Endometrium (tissue), 2 donors: ENCODE measurements around the gene UBE2I.
"Not testable (repeated sequence)": the region's sequence is repeated elsewhere in the genome, so short reads cannot be mapped to it uniquely, and the experiment has no call there.

Experiments
- FAIRE-seq: peaks from 2 replicates; lab custom pipeline; 2012; peaks lifted over from hg19 to GRCh38; lab: Jason Lieb, UNC
- donor health status: control.
- donor health status: control.

UBE2I gene

DNA sequence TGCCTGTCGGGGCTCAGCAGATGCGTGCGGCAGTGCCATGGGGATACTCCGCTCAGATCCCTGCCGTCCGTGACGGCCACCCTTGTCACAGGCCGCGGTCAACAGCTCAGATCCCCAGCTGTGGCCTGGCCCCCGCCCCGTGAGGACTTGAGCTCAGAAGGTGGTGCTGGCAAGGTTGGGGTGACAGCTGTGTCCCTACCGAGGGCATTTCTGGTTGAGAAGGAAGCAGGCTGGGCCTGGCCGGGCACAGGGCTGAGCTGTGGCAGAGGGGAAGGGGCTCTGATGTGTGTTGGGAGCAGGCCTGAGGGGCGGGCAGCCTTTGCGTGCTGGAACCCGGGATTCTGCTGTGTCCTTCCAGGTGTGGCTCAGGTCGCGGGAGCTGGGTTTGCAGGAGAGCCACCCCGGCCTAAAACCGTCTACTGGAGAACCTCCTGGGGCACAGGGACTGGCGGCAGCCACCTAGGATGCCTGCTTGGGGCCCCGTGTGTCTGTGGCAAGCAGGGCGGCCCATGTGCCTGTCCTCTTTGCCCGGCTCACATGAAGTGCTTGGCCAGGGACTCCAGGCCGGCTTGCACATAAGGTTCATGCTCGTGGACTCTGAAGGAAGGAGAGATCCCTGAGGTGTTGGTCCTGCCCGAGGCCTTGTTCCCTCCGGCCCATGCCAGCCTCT is 5.1 kb downstream of the UBE2I start:
- FAIRE-seq = no peak

DNA sequence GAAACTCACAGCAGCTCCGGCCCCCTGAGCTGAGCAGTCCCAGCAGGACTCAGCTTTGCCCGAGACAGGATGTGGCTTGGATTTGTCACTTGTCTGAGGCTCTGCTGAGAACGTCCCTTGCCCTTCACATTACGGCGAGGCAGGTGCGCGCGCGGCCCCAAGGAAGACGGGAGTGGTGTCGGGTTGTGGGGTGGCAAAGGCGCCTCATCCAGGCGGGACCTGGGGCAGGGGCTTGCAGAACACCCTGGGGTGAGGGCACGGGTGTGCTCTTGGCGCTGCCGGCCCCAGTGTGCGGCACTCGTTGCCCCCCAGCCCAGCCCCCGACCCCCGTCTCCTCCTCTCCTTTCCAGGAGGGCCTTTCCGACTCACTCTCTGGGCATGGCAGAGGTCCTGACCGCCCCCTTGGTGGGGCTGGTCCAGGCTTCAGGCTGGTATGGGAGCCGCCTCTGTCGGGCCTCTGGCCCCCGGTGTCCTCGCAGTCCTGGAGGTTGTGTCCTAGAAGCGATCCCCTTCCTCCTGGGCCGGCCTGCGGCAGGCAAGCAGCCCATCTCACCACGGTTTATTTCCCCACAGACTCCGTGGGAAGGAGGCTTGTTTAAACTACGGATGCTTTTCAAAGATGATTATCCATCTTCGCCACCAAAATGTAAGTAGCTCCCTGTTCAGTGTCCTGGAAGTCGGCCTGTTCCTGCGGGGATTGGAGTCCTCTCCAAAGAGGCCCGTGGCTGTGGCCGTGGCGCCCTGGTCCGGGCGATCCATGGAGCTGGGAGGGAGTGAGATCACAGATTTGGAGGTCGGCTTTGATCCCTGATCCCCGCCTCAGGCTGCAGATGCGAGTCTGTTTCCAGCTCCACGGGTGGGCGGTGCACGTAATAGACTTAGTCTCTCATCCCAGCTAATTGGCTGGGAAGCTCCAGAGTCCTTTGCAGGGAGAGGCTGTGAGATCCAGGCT is 5.9 kb downstream of the UBE2I start:
- FAIRE-seq = no peak

DNA sequence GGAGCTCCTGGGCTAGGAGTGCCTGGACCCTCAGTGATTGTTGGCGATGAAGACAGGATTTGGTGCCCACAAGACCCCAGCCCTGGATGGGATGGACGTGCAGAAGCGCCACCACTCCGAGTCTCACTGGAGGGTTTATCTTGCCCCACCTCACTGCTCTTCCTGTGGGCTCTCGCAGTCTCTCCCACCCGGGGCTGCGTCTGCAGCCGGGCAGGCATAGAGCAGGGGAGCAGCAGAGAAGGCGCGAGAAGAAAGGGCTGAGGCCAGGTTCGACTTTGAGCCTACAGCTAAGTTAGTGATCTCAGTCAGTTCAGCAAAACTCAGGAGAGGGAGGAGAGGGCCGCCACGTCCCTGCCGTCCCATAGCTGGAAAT is 6.6 kb downstream of the UBE2I start:
- no peak for FAIRE-seq

DNA sequence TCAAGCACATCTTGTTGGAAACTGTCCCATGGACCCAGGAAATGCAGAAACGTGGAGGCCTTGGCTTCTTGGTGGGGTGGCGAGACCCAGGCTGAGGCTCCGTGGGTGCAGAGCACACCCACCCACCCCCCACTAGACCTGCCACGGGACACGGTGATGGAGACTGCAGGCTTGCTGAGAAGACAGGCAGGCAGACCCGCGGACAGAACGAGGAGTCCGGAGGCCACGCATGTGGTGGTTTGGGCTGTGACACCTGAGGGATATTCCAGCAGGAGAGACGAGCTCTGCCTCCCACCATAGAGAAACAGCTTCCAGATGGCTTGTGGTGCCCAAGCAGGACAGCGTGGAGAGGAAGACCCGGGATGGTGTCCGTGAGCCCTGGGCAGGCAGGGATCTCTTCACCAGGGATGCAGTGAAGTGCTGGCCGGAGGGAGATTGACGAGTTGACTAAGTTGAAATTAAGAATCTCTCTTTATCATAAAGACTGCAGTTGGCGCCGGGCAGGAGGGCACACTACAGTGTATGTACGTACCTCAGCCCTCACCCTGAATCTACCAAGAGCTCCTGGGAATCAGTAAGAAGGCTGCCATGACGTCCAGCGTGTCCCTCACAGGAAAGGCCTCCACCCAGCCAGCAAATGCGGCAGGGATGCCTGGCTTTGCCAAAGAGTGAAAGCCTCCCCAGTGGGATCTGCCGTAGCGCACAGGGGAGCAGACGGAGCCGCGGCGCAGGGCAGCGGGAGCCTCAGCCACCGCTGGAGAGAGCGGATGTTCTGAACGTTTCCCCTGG is 8.2 kb downstream of the UBE2I start:
- FAIRE-seq = no peak

DNA sequence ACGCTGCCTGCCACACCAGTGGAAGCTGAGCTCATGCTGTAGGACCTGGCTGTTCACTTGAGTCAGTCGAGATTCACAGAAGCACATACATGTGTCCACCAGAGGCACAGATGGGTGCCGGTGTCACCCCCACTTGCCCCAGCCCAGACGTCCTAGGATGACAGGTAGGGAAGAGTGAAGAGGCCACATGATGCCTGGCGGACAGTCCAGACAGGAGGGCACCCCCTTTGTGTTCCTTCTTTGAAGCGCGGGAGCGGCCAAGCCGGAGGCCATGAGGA is 8.8 kb downstream of the UBE2I start:
- FAIRE-seq = no peak

DNA sequence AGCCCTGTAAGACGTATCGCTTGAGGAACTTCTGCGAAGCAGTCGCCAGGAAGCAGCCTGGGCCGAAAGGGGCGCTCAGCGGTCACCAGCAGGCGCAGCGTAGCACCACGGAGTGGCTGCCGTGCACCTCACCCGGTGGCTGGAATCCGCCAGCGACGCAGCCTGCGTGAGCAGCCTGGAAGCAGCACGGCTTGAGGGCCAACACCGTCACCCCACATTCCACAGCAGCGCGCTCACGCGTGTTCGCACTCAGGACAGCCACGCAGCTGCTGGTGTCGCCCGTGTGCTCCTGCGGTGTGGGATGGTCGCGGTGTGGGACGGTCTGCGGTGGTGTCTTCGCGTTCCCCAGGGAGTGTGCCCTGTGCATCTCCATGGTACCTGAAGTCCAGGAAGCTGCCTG is 9.6 kb downstream of the UBE2I start:
- FAIRE-seq = no peak

DNA sequence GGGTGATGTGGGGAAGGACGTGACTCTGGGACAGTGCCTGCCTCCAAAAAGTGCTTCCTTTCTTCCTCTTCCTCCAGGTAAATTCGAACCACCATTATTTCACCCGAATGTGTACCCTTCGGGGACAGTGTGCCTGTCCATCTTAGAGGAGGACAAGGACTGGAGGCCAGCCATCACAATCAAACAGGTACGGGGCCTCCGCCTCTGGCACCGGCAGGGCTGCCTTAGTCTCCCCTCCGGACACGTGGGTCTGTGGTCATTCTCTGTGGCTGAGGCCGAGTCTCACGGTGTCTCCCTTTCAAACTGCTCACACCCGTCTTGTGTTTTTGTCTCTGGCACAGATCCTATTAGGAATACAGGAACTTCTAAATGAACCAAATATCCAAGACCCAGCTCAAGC is 10.7 kb downstream of the UBE2I start:
- no peak for FAIRE-seq

DNA sequence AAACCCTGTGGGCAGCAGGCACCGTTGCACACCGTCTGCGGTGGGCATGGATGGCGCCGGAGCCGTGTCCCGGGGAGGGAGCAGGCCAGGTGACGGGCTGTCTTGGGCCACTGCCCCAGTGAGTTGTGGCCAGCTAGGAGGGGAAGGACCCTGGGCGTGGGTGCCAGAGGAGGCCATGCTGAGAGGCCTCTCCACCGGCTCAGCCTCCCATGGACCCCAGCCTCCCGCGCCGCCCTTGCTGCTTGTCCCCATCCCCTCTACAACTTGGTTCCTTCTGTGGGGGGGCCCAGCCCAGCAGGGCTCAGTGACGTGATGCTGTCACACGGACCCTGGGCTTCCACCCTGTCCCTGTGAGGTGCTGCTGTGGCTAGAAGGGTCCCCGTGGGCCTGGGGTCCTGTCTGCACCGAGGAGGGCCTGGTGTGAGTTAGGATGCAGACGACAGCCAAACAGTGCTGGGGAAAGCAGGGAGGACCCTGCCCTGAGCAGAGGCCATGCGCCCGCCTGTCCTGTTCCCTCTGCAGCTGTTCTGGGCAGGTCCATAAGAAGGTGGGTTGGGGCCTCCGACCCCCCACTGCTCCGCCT is 11.3 kb downstream of the UBE2I start:
- no peak for FAIRE-seq

DNA sequence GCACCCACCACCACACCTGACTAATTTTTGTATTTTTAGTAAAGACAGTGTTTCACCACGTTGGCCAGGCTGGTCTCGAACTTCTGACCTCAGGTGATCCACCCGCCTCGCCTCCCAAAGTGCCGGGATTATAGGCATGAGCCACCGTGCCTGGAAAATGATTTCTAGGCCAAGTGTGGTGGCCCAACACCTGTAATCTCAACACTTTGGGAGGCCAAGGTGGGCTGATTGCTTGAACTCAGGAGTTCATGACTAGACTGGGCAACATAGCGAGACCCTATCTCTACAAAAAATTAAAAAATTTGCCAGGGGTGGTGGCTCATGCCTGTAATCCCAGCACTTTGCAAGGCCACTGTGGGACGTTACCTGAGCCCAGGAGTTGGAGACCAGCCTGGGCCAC is 13.0 kb downstream of the UBE2I start:
- FAIRE-seq = no peak

DNA sequence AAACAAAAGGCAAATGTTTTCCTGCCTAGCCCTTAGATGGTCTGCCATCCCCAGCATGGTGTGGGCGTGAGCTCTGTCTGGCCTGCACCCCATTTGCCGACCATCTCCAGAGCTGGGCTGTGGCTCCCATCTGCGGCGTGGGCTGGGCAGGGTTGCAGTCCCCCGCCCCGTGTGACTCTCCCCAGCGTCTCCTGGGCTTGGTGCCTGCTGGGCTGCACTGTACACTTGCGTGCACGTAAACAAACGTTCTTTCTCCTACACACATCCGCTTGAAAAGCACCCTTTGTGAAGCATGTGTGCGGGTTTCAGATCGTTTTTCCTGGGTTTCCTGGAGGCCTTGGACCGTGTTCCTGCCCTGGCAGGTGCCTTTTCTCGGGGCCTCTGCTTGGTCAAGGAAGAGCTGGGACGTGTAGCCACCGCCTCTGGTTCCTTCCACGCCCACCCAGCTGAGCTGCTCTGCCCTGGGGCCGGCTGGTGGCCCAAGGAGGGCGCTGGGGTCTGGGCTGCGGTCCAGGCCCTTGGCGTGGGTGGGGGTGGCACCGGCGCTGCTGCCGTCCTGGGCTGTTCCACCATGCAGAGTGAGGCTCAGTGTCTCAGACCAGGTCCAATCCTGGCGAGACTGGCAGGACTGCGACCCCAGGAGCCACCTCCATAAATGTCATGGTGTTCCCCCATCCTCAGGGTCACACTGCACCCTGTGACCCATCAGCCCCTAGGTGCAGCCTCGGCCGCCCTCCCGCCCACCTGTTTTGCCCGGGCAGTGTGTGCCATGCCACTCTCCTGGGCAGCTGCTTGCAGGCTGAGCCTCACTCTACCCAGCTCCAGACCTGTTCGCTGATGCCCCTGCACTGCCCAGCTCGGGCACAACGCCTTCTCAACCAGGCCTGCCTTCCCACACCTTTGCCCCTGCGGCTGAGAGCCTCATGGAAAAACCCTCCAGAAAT is 14.1 kb downstream of the UBE2I start:
- no peak for FAIRE-seq

DNA sequence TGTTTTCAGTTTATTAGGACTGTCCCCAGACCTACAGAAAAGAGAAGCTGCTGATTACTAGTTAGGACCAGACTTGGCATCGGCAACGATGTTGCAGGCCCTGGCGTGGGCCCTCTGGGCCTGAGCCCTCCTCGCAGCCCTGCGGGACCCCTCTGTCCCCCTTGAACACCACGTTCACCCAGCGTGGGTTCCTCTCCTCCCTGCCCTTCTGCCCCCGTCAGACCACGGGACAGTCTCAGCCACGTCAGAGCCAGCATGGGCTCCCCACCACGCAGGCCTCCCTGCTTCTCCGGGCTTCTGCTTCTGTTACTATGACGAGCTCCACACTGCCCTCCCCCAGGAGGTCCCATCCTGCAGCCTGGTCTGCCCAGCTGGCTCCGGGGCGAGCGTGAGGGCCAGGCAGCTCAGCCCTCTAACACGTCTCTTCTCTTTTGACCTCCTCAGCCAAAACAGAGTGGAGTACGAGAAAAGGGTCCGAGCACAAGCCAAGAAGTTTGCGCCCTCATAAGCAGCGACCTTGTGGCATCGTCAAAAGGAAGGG is 14.9 kb downstream of the UBE2I start:
- FAIRE-seq = no peak

DNA sequence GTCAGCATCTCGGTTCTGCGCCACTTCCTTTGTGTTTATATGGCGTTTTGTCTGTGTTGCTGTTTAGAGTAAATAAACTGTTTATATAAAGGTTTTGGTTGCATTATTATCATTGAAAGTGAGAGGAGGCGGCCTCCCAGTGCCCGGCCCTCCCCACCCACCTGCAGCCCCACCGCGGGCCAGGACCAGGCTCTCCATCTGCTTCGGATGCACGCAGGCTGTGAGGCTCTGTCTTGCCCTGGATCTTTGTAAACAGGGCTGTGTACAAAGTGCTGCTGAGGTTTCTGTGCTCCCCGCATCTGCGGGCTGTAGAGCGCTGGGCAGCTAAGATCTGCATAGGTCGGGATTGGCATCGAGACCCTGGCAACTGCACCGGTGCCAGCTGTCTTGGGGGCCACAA is 15.8 kb downstream of the UBE2I start:
- no peak for FAIRE-seq

DNA sequence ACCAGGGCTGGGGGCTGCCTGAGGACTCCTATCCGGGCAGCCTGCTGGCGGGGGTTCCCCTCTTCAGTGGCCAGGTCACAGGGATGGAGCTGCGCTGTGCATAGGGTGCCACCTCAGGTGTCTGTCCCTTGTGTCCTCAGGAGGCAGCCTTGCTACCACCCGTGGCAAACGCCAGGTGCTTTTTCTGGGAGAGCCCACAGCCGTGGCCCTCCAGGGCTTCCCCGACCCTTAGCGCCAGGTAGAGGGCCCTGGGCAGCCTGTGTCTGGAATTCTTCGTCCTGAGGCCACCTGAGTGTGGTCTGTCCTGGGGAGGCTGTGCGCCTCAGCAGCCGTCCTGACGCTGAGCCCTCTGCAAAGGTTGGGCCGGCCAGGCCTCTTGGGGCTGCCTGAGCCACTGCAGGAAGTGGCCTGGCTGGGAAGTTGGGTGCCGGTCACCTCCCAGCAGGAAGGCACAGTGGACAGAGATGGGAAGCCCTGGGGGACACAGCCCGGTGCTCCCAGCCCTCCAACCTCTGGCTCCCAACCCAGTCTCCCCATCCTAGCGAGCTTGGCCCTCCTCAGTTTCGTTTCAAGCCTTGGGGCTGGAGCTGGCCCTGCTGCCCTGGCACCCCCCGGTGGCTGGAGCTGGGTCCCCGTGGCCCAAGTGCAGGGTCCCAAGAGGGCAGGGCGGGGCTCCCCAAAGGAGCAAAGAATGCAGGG is 16.4 kb downstream of the UBE2I start:
- no peak for FAIRE-seq

DNA sequence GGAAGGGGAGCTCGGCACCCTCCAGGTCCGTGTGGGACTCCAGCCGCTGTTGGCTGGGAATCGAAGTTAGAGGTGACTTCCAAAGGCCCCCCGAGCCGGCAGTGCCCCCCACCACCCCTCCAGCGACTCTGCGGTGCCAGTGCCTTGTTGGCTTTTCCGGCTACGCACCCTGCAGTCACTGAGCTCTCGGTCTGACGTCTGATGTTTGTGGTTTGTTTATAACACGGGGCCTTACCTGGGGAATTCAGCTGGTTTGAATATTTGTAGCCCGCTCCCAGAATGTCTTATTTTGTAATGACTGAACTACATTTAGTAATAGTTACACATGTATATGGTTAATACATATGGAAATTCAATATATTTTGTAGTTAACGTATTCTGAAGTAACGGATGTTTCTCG is 17.0 kb downstream of the UBE2I start:
- no peak for FAIRE-seq

DNA sequence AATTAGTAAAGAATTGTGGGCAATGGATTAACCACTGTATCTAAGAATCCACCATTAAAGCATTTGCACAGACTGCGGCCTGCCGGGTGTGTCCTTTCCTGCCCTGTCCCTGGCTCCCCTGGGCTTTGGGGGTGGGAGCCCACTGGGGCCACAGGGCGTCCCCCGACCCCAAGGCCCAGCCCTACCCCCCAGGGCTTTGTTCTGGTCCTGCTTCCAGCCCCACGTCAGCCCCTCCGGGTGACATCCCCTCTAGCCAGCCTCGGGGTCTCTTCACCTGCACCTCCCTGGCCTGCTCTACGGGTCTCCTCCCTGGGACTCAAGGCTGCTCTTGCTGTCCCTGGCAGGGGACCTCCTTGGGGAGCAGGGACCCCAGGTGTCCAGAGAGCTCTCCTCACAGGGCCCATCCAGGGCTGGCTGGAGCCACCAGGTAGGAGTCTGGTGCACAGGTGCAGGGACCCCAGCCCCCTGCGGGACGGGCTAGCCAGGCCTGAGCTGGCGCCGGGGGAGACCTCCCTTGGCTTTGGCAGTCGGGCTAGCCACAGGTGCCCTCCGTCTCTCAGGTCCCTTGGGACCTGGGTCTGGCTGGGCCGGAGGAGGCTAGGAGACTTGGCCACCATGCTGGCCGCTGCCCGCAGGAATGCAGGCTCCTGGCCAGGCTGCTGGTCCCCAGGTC is 17.6 kb downstream of the UBE2I start:
- FAIRE-seq = no peak

DNA sequence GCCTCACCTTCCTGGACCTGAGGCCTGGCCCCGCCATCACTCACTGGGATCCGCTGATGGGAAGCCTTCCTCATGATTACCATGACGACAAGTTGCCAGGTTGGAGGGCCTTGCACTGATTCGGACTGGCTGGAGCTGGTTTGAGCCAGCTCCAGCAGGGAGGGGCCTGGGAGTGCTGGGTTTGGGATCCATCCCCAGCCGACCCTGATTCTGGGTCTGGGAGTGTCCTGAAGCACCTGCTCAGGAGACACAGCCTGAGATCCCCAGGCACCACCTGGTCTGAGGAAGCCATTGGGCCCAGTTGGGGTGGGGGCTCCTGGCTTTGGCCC is 18.1 kb downstream of the UBE2I start:
- no peak for FAIRE-seq

DNA sequence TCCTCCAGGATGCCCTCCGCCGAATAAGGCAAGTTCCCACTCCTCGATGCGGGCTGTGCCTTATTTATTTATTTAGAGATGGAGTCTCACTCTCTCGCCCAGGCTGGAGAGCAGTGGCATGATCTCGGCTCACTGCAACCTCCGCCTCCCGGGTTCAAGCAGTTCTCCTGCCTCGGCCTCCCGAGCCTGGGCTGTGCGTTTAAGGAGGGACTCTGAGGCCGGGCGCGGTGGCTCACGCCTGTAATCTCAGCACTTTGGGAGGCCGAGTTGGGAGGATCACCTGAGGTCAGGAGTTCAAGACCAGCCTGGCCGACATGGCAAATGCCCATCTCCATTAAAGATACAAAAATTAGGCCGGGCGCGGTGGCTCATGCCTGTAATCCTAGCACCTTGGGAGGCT is 18.7 kb downstream of the UBE2I start:
- not testable (repeated sequence) for FAIRE-seq

DNA sequence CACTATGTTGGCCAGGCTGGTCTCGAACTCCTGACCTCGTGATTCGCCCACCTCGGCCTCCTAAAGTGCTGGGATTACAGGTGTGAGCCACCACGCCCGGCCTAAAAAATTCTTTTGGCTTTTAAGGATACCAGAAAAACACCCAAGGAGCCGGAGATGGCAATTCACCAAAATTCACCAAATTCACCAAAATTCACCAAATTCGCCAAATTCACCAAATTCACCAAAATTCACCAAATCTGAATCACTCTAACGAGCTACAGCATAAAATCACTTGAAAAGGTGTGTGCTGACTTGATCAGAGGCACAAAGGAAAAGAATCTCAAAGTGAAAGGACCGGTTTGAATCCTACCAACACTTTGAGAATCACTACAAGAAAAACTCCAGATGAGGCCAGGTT is 19.5 kb downstream of the UBE2I start:
- not testable (repeated sequence) for FAIRE-seq

DNA sequence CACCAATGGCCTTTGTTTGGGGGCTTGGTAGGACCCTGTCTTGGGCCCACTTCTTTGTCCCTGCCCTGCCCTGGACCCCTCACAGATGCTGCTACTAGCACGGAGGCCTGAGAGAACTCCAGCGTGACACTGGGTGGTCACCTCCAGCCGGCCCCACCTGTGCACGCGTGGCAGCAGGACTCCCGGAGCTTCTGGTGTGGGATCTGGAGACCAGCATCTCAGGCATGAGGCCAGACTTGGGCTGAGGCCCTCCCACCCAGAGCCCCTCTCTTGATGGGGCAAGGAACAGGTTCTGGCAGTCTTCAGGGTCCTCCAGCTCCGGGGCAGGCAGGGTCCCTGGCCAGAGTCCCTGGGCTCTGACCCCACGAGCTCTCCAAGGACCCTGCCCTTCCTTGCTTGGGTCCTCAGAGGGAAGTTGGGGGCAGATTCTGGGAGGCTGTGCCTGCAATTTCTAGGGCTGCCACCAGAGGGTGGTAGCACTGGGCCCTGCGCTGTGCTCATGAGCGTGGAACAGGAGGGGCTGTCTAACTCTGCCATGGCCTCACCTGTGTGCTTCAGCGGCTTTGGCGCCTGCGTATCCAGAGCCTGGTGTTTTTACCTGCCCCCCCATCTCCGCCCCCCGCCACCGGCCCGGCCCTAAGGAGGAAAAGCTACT is 21.0 kb downstream of the UBE2I start:
- FAIRE-seq = no peak
